GM06990 (cell line): ENCODE data around the gene ABHD13.

Experiments used
- DNase-seq: peaks from one replicate; pipeline ENCODE4 v3.0.0-alpha.2; 2011; ENCODE audit not compliant: insufficient read length; ENCODE audit errors: extremely low read depth
- H3K27me3 ChIP-seq: replicated peaks from 2 replicates; pipeline ENCODE4 v1.6.0; 2011; ENCODE audit warnings: low read length; ENCODE audit not compliant: control insufficient read depth, insufficient read depth
- H3K36me3 ChIP-seq: 2 replicates; pipeline ENCODE4 v1.5.1; 2011; ENCODE audit warnings: low read length; ENCODE audit not compliant: control insufficient read depth, insufficient read depth
- H3K4me3 ChIP-seq: replicated peaks from 2 replicates; pipeline ENCODE4 v1.5.1; 2011; ENCODE audit warnings: low read depth, mild to moderate bottlenecking, control low read depth, low read length
- CTCF ChIP-seq: IDR thresholded peaks from 2 replicates; pipeline ENCODE4 v1.5.1; 2011; ENCODE audit warnings: low read length, control low read depth, mild to moderate bottlenecking, inconsistent platforms; ENCODE audit not compliant: insufficient read depth, poor library complexity, severe bottlenecking

ABHD13 gene

GRCh38 chr13:108227651-108228272 lies 9.6 kb downstream of the ABHD13 start:
- Histone ChIP-seq H3K36me3 (no peaks in the 10 kb centered on the region), H3K4me3 (no peak overlapping the region), H3K27me3 (no peaks in the 10 kb centered on the region)
- no peak for DNase-seq
- TF ChIP-seq CTCF = peak; percentile 62

DNA sequence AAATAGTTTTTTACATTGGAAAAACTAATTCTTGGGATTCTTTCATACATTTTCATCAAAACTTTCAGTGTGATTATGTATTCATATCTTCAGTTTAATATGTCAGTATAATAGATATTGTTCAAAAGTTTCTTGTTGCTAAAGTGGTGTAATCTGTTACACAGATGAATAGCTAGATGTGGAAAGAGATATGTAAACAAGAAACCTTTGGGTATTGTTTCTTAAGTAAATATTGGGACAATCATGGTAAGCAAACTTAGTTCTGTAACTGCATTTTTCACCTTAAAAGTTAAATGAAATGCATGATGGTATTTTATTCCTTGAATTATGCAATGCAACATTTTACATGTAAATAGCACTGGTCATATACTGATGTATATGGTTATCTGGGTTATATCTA lies 12.2 kb downstream of the ABHD13 start:
- TF ChIP-seq CTCF = no peak

GRCh38 chr13:108249150-108249549 lies 31.0 kb downstream of the ABHD13 start:
- H3K27me3 ChIP-seq = no peaks in the 10 kb centered on the region
- no peaks in the 10 kb centered on the region for H3K36me3 ChIP-seq
- DNase-seq = no peak
- TF ChIP-seq CTCF = no peak
- no peak overlapping the region for H3K4me3 ChIP-seq

More for the DNA sequence above, 12.2 kb downstream of the ABHD13 start:
- H3K4me3 ChIP-seq = no peak overlapping the region
- H3K27me3 ChIP-seq = no peaks in the 10 kb centered on the region
- H3K36me3 ChIP-seq = no peaks in the 10 kb centered on the region
- no peak for DNase-seq

DNA sequence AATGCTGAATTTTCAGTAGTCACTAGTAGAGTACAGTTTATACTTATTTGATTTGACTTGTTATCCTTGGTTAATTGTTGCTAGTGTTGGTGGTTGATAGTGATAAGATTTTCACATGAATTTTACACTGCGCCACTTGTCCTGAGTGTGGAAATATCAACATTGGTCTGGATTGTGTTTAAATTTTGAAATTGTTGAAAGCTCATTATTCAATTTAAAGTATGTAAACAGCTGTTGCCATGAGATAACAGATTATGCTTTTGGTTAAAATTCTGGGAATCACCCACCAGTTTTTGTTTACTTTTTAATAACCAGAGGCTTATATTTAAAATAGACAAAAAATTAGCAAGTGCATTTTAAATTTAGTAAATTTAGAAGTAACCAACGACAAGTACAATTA lies 39.1 kb downstream of the ABHD13 start:
- Histone ChIP-seq H3K27me3 (no peaks in the 10 kb centered on the region), H3K36me3 (no peaks in the 10 kb centered on the region), H3K4me3 (no peak overlapping the region)
- DNase-seq = no peak
- TF ChIP-seq CTCF = no peak

DNA sequence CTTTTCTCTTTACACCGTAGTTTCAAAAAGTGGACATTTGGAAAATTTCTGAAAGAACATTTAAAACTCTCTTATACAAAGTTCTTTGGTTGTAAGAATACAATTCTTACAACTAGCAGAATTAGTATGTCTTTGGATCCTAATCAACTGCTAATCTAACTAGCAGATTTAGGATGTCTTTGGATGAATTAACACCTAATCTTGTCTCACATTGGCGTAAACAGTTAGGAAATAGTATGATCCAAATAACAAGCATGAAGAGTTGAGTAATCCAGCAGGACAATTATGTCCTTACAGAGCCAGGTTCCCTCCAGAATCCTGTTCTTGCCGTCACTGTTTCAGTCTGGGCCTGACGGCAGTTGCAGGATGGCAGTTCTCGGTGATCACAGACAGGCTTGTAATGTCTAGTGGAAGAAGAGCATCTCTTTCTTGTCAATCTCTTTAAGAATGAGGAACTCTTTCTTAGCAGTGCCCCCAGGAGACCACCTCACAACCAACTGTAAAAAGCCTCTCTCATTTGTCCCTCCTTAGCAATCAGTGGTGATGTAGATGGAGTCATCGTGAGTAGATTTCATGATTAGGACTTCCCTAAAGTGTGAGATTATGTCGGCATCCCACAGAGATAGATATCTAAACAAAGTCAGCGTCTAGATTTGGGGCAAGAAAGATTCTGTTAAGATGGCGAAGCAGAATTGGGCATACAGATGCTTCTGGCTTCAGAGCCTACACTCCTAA lies 45.6 kb downstream of the ABHD13 start:
- TF ChIP-seq CTCF = no peak
- H3K36me3 ChIP-seq = no peaks in the 10 kb centered on the region
- no peak overlapping the region for H3K4me3 ChIP-seq
- no peak for DNase-seq
- no peaks in the 10 kb centered on the region for H3K27me3 ChIP-seq
